GM19240 (cell line): ENCODE results near the gene NLRP10.

Experiments used
- DNase-seq: peaks from one replicate; pipeline ENCODE4 v3.0.0; 2011; ENCODE audit warnings: low spot score; ENCODE audit not compliant: insufficient read length

The NLRP10 gene

DNA sequence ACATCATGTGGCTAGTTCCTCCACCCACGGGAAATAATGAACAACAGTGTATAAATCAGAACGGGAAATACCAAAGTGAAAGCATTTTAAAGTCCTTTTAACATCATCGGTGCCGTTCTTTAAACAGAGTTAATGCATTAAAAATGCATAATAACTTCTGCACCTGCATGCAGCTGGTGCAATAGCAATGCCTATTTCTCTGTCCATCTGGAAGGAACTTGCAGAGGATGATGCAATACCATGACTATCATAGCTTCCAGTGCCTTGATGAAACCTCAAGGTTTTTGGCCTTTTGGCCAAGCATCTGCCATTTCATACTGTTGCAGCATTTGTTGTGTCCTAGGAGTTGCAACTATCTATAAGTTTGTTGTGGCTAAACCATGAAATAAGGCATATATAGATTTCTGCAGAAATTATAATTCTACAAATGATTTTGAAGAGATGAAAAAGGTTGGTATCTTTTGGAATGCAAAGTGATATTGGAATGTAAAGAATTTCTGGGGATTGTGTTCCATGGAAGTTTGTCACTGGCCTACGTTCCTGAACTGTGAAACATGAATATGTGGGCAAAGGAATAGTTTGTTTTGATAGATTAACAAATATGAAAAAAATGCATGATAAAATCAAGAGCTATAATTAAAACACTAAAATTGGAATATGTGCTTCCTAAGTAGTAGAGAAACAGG is 12.1 kb upstream of the NLRP10 start:
- no peak for DNase-seq

DNA sequence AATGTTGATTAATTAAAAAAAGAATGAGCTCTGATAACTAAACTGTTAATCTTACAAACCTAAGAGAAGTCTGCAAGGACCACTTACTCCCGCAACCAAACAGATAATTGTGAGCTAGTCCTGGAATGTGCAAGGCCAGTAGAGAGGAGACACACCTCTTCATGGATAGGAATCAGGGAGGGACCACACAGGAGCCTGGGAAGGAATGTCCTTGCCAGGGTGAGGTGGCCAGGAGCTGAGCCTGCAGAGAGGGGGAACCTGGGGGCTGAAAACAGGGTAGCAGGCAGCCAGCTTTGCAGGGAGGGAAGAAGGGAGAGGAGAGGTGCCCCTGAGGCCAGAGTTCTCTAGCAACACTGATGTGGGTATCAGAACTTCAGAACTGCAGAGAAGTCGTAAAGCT is 9.4 kb upstream of the NLRP10 start:
- DNase-seq = no peak

DNA sequence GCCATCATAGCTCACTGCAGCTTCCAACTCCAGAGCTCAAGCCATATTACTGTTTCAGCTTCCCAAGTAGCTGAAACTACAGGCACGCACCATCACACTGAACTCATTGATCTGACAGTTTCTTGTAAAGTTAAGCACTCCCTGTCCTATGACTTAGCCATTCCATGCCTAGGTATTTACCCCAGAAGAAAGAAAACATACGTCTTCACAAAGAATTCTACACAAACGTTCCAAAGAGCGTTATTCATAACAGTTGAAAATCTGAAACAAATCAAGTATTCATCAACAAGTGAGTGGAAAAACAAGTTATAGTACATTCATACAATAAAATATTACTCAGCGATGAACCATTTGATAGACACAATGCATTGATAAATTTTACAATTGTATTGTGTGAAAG is 7.8 kb upstream of the NLRP10 start:
- DNase-seq = no peak

DNA sequence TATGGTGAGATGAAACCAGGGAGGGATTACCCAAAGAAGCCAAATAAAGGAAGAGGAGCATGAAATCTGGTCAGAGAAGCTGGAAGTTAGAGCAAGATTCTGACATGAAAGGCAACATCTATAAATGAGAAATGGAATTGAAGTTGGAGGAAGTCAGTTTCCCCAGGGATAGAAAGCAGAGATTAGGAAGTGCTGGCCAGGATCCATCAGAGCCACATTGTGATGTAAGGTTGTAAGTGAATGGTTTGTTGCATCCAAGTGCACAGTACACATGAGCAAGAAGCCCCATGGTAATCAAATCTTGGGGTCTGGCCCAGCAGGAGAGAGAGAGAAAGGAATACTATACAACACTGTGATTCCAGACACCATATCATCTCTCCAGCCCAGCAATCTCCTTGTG is 6.6 kb upstream of the NLRP10 start:
- no peak for DNase-seq

DNA sequence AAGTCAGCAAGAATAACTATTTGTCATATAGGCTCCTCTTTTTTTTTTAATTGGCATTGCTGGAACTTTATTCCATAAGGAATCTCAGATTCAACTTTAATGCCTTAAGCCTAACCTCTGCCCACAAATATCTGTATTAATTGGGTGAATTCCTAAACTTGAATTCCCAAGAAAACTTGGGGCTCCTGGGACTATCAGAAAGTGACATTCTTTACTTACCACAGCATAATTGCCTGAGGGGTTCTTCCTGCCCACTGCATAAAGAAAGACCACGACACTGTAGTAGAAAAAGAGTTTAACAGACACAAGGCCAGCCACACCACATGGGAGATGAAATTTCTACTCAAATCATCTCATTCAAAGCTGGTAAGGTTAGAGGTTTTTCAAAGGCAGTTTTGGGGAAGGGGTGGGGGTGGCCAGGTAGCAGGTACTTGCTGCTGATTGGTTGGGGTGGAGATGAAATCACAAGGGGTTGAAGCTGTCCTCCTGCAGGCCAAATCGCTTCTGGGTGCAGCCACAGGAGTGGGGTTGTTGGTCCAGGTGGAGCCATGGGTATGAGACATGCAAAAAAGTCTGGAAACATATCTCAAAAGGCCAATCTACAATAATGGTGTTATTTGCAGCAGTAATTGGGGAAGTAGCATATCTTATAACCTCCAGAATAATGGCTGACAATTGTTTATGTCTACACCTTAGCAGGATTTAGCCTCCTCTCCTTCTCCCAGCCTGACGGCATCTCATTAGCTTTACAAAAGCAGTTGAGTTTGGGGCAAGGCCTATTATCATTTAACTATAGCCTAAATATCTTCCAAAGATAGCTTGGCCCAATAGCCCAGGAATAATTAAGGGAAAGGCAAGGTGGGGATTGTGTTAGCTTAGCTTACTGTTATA is 4.8 kb upstream of the NLRP10 start:
- DNase-seq = no peak

DNA sequence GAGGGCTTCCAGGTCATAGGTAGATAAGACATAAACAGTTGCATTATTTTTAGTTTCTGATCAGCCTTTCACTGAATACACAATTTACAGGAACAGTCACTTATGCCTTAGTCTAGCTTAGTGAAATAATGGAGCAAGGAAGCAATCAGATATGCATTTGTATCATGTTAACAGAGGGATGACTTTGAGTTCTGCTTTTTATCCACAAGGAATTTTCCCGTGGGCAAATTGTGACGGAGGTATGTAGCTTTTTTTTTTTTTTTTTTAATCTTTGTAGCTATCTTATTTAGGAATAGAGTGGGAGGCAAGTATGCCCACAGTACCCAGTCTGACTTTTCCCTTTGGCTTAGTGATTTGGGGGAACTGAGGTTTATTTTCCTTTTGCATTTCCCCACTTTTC is 3.4 kb upstream of the NLRP10 start:
- DNase-seq = no peak

DNA sequence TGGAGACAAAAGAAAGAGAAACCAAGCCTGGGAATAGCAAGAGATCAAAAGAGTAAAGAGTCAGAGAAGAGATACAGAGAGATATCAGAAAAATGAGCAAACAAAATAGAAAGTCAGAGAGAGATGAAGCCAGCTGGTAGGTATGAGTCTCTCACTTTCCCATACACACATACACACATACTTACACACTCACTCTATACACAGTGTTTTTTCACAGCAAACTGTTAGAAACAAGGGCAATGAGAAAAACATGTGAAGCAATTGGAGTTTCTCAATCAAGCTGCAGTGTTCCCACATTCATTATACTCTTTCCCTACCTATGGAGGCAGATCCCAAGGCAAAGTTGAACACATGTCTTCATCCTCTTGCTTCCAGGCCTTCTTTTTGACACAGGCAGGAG is 2.6 kb upstream of the NLRP10 start:
- no peak for DNase-seq

DNA sequence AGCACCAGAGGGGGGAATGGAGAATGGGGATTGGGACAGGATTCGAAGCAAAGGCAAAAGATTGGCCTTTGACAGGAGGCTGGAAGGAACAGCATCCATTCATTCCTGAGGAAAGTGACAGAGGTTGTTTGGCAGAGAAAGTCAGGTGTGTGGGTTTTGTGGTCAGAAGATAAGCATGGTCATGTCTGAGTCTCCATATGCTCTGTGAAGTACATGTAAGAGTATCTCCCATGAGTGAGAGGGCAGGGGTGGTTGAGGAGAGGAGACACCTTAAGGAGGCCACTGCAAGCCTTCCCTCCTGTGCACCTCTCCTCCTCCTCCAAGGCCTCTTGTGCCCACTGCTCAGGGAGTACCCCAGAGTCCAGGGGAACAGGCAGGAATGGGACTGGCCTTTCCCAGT is 1.9 kb upstream of the NLRP10 start:
- no peak for DNase-seq

DNA sequence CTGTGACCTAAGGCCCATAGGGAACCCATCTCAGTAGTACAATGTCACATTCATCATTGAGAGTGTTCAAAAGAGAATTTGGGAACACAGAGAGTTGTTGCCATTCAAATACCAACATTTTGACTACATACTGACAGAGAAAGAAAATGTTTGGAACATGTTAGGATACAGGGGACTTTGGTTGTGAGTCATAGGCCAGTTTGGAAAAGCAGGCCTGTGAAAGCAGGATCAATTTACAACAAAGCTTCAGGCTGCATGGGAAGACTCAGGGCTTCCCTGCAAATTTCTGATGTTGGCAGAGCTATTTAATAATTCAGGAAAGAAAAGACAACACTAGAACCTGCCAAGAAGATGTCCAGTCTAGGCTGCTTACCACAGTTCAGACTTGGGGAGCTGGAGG is 374 bp downstream of the NLRP10 start:
- DNase-seq = no peak

DNA sequence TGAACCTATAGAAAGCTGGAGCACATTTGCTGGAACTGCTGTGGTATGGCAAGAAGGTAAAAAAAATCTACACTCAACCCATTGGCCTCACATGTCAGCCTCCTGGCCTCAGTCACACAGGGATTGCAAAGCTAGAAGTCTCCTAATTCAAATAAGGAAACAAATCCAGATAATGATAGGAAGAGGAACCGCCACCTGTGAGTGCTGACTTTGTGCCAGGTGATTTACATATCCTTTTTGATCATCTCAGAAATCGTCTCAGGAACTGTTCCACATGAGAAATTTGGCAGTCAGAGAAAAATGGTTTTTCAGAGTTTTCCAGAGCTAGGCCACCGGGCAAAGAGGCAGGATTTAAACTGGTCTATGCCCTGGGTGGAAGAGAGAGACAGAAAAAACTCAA is 986 bp downstream of the NLRP10 start:
- no peak for DNase-seq

DNA sequence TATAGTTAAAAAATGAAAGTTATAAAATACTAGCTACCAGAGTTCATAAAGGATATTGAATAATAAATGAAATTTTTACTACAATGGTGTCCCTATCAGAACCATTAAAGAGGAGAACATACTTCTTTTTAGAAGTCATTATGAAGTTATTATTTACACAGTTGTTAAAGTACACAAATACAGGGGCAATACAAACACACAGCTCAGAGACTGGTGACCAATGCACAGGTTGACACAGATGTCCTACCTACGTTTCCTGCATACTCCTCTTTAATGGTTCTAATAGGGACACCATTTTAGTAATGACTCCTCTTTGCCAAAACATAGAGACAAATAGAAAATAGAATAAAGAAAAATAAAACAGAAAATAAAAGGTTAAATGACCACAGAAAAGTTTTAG is 10.1 kb downstream of the NLRP10 start:
- DNase-seq = no peak

DNA sequence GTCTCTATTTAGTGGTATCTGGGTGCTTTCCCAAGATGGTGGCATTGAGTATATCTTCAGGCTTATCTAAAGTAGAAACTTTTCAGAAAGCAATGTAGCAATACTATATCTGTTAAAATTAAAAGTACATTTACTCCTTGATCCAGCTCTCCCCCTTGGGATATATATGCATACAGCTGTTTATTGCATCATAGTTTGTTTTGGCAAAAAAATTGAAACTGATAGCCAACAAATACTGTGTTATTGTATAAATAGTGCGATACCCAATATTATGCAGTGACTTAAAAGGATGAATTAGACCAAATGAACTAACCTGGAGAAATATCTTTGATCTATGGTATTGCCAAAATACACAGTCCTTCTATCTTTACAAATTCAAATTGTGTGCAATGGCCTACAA is 15.3 kb downstream of the NLRP10 start:
- no peak for DNase-seq

DNA sequence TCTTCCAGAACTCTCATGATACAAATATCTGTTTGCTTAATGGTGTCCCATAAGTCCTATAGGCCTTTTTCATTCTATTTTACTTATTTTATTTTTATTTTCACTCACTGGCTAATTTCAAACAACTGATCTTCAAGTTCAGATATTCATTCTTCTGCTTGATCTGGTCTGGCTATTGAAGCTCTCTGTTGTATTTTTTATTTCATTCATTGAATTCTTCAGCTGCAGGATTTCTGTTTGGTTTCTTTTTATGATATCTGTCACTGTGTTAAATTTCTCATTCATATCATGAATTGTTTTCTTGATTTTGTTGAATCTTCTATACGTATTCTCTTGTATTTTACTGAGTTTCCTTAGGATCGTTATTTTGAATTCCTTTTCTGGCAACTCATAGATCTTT is 21.1 kb downstream of the NLRP10 start:
- no peak for DNase-seq

DNA sequence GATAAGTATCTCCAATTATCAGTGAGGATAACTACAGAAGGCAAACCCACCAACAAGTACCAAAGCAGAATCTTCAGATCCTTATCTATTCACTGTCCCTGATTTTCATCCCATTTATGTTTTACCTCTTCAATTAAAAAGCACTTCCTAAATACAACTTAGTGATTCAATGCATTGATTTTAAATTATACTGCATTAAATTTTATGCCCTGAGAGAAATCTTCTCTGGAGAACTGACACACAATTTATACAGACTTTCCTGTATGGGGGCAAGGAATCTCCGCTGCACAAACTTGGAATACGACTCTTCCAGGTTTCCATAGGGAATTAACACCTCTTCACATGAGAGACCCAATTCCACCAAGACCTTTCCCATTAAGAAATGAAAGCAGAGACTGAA is 23.6 kb downstream of the NLRP10 start, which contains the start of gene OR10A3:
TSS of gene OR10A3 (minus strand) at position 101 of the 400 bp plus-strand sequence. CDS start 2,188 bp downstream, outside the sequence.
- no peak for DNase-seq

DNA sequence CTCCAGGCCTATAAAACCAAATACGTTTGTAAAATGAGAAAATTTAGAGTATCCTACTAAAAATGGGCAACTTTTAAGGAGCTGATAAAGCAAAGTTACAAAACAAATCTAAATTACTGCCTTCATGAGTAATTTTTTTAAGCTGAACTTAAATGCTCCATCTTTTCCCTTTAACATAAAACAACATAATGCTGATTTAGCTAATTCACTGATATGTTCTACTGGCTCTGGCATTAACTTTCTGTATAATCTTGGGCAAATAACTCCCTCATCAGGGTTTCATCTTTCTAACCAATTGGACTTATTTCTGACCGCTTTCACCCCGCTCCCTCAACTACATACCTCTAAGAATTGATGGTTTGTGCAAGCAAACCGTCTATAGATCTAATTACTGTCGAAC is 24.1 kb downstream of the NLRP10 start:
- DNase-seq = no peak

DNA sequence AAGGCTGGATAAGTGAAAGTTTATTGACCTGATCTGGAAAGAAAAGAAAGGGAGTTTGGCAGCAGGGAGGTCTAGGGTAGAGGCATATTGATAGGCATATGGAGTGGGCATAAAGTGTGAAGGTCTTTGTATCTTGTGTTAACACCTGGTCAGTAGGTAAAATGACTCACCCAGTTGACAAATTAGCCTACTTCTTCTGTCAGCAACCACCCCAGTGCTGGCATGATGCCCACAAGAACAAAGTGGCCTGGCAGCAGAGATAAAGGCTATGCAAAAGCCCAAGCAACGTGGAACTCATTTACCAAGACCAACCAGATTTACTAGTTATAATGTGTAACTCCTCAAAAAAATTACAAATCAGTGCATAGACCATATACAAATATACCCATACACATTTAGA is 28.6 kb downstream of the NLRP10 start:
- no peak for DNase-seq

DNA sequence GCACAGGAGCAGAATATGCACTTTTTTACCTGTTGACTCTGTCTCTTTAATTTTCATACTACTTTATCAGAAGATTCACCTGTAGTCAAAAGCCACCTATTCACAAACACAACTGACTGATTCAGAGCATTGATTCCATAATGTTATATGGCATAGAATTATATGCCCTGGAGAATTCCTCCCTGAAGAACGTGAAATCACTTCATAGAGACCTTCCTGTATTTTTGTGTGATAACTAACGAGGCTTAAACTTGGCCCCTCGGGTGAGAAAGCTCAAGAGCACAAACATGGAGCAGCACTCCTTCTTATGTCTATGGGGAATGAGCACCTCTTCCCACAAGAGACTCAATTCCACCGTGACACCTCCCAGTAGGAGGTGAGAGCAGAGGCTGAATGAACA is 34.1 kb downstream of the NLRP10 start, which contains the start of gene OR10A6:
TSS of gene OR10A6 (minus strand) at position 101 of the 400 bp plus-strand sequence. CDS start 2,606 bp downstream, outside the sequence.
- no peak for DNase-seq

DNA sequence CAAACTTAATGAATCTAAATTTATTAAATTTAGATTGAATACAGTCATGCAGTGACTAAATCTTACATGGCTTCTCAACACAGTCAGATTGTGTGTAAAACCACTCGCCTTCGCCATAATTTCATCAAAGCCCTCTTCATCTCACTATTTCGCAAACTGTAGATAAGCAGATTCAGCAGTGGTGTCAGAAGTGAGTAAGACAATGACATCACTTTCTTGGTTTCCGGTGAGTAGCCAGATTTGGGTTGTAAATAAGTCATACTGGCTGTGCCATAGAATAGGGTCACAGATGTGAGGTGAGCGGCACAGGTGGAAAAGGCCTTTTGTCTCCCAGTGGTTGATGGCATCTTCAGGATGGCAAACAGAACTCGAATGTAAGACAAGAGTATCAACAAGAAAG is 37.6 kb downstream of the NLRP10 start:
- DNase-seq = no peak

DNA sequence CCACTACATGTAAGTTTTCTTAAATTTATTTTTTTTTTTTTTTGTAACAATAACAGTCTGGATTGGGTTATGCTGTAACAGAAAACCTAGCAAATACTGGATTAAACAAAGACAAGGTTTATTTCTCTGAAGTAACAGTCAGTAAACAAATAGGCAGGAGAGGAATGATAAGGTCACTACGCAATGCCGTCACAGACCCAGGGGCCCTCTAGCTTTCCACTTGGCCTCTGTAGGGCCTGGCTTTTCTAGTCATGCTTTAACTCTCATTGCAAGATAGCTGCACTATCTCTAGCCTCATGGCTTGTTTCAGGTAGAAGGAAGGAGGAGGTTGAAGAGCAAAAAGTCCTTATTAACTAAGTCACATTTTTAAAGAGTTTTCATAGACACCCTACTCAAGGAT is 40.7 kb downstream of the NLRP10 start:
- no peak for DNase-seq

DNA sequence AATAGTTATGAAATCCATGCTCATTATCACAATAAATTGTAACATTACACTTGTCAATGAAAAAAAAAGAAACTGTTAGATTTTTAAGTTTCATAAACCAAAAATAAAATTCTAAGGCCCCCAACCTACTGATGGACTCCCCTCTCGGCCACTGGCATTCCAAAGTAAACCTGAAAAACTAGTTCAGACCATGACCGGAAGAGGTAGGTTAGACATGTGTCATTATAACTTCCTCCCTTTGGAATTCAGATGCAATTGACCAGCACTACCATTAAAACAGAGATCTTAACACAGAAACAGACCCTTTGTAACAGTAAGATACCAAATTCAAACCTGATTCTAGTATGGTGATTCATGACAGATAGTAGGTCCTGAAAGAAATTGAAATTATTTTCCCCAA is 47.1 kb downstream of the NLRP10 start:
- no peak for DNase-seq
